Endothelial cell of umbilical vein (primary cell): ENCODE results near the gene DND1. TPM values are rescaled to one million over a fixed set of nuclear protein-coding genes. Genes with fewer than 3 reads are reported as not detected.
A peak's percentile ranks its signal among the peaks of the same experiment; 100 is the strongest.

Source experiments
- BruUV-seq: library from RNA; stranded (reverse); fragments of 400-500 nt; replicated peaks from 2 replicates; lab custom pipeline; 2021; lab: Mats Ljungman, UMichigan
- CTCF ChIA-PET: fragments of 300-600, 350-600 bp; sonication (Branson Sonifier 250); formaldehyde crosslinking; loops from one replicate; lab custom pipeline; 2021; ENCODE audit warnings: antibody characterized with exemption, inconsistent platforms; lab: Charles Lee
- POLR2A ChIA-PET: fragments of 300-600, 350-600 bp; sonication (Branson Sonifier 250); formaldehyde crosslinking; loops from one replicate; lab custom pipeline; 2021; ENCODE audit warnings: antibody characterized with exemption, inconsistent platforms; lab: Charles Lee
- DNase-seq: peaks from one replicate; pipeline ENCODE4 v3.0.0-alpha.2; 2011; ENCODE audit warnings: low read depth, low spot score
- FAIRE-seq: peaks from 2 replicates; lab custom pipeline; 2011; peaks lifted over from hg19 to GRCh38; lab: Jason Lieb, UNC
- H2AFZ ChIP-seq: 2 replicates; pipeline ENCODE4 v1.6.0; 2012; ENCODE audit warnings: low read depth, low read length, control low read depth, inconsistent platforms
- H3K27ac ChIP-seq: 2 replicates; pipeline ENCODE4 v1.5.1; 2011; ENCODE audit warnings: low read depth, mild to moderate bottlenecking, control low read depth, low read length, moderate library complexity; ENCODE audit not compliant: insufficient read depth
- H3K27me3 ChIP-seq, 2 experiments: 2 replicates each; pipeline versions ENCODE4 v1.6.0 to v1.6.1; 2011; ENCODE audit warnings: low read length in 2 of 2, mixed read lengths in 1 of 2; ENCODE audit not compliant: control insufficient read depth in 2 of 2, insufficient read depth in 2 of 2
- H3K36me3 ChIP-seq, 2 experiments: 2 replicates in 1 of 2; 3 replicates in 1 of 2; pipeline ENCODE4 v1.5.1; 2011; ENCODE audit warnings: low read length in 2 of 2, mild to moderate bottlenecking in 1 of 2, moderate library complexity in 1 of 2; ENCODE audit not compliant: control insufficient read depth in 2 of 2, insufficient read depth in 2 of 2; ENCODE audit errors: extremely low read depth in 1 of 2
- H3K4me1 ChIP-seq: 3 replicates; pipeline ENCODE4 v1.5.1; 2011; ENCODE audit warnings: mild to moderate bottlenecking, low read length; ENCODE audit not compliant: control insufficient read depth, insufficient read depth; ENCODE audit errors: extremely low read depth
- H3K4me2 ChIP-seq: 2 replicates; pipeline ENCODE4 v1.6.1; 2011; ENCODE audit warnings: low read length, control low read depth, mixed read lengths; ENCODE audit not compliant: insufficient read depth
- H3K4me3 ChIP-seq, 3 experiments: fragments of 200-600 bp in 1 of 3; sonication (generic), shearing (Covaris generic) in 1 of 3; replicated peaks in 1 of 3; 2 replicates each; pipeline ENCODE4 v1.5.1; 2011 to 2016; ENCODE audit warnings: control low read depth in 3 of 3, low read length in 3 of 3, mild to moderate bottlenecking in 2 of 3, inconsistent platforms in 1 of 3, low read depth in 1 of 3, moderate library complexity in 1 of 3; ENCODE audit not compliant: insufficient read depth in 1 of 3
- H3K79me2 ChIP-seq: 2 replicates; pipeline ENCODE4 v1.6.0; 2012; ENCODE audit warnings: low read length, inconsistent platforms; ENCODE audit not compliant: control insufficient read depth, insufficient read depth
- H3K9ac ChIP-seq: replicated peaks from 2 replicates; pipeline ENCODE3; 2011; ENCODE audit warnings: low read length, control low read depth; ENCODE audit not compliant: insufficient read depth; ENCODE audit errors: extremely low read depth
- H3K9me1 ChIP-seq: replicated peaks from 3 replicates; pipeline ENCODE4 v1.6.0; 2011; ENCODE audit warnings: mild to moderate bottlenecking, low read length; ENCODE audit not compliant: control insufficient read depth, insufficient read depth; ENCODE audit errors: extremely low read depth
- H3K9me3 ChIP-seq: replicated peaks from 2 replicates; pipeline ENCODE4 v1.5.1; 2012; ENCODE audit warnings: low read length, inconsistent platforms; ENCODE audit not compliant: control insufficient read depth, insufficient read depth
- H4K20me1 ChIP-seq: replicated peaks from 2 replicates; pipeline ENCODE3; 2011; ENCODE audit warnings: mild to moderate bottlenecking, low read length; ENCODE audit not compliant: control insufficient read depth, insufficient read depth; ENCODE audit errors: extremely low read depth
- EZH2 ChIP-seq: IDR thresholded peaks from 2 replicates; pipeline ENCODE4 v1.6.1; 2012; ENCODE audit warnings: borderline replicate concordance, low read depth, mild to moderate bottlenecking, moderate library complexity, low read length, inconsistent platforms; ENCODE audit not compliant: severe bottlenecking
- GATA2 ChIP-seq: IDR thresholded peaks from 2 replicates; pipeline ENCODE4 v1.7.0; 2011; ENCODE audit warnings: low read depth, mild to moderate bottlenecking, moderate library complexity, mixed read lengths, low read length; ENCODE audit not compliant: insufficient read length, insufficient read depth
- JUN ChIP-seq: IDR thresholded peaks from 2 replicates; pipeline ENCODE4 v1.6.1; 2011; ENCODE audit warnings: borderline replicate concordance, low read depth; ENCODE audit not compliant: insufficient read length, insufficient read depth
- MYC ChIP-seq: IDR thresholded peaks from one replicate; pipeline ENCODE4 v1.6.1; 2011; ENCODE audit warnings: mild to moderate bottlenecking, low read depth, low read length
- dilution Hi-C: fragments of 300-500 bp; cut with MboI; formaldehyde crosslinking; loops from one replicate; pipeline ENCODE4 v1.15.0; 2019; ENCODE audit warnings: low sequenced_read_pairs; ENCODE audit not compliant: extremely low pct_ligation_motif_present
- intact Hi-C: fragments of 100-400 bp; cut with micrococcal nuclease; formaldehyde crosslinking; loops from one replicate; pipeline ENCODE4 v1.10.0; 2022
- polyA plus RNA-seq, 4 experiments: library from polyadenylated mRNA; depleted of rRNA in 3 of 4; stranded (reverse) in 3 of 4; unstranded in 1 of 4; fragments of >200 nt; gene quantifications; 2 replicates each; pipeline versions ENCODE4 v1.2.1 to v1.2.3, GENCODE V29; 2011 to 2012; ENCODE audit warnings: missing spikeins in 1 of 4
- total RNA-seq: library from RNA; stranded (reverse); gene quantifications from 2 replicates; pipeline ENCODE4 v1.2.3, GENCODE V29; 2021
- TF ChIP-seq, protein P1 (sequence below), 2 donors: IDR thresholded peaks; 1 replicate in 1 of 2; 2 replicates in 1 of 2; pipeline ENCODE4 v1.5.1; 2011; ENCODE audit warnings: low read length in 2 of 2, mild to moderate bottlenecking in 2 of 2, moderate library complexity in 2 of 2, control low read depth in 1 of 2, inconsistent platforms in 1 of 2, low read depth in 1 of 2; ENCODE audit not compliant: insufficient read depth in 1 of 2; ENCODE audit errors: extremely low read depth in 1 of 2

Gene DND1
- total and polyA plus RNA-seq, 2 donors (not counting 3 experiments of a cell fraction or from before 2014, with no cell fraction given), result 1.1 to 1.2 TPM

DNA sequence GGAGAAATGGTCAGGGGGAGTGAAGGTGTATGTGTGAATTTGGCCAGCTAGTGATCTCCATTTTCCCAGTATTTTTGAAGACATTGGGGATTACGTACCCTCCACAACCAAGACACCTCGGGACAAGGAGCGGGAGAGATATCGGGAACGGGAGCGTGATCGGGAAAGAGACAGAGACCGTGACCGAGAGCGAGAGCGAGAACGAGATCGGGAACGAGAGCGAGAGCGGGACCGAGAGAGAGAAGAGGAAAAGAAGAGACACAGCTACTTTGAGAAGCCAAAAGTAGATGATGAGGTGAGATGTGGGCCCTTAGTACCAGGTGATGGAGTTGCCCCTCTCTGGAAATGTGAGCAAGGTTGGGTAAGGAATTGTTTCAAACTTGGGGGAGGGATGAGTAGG, 14.5 kb downstream of the DND1 start:
- no peak overlapping the region for H3K27ac ChIP-seq
- H3K4me2 ChIP-seq, result no peak overlapping the region
- H3K9me3 ChIP-seq, result no peaks in the 10 kb centered on the region
- no peaks in the 10 kb centered on the region for H3K79me2 ChIP-seq
- CTCF ChIA-PET, result no interaction called here
- TF ChIP-seq GATA2 (no peak), EZH2 (no peak)
- TF ChIP-seq, protein P1, sequence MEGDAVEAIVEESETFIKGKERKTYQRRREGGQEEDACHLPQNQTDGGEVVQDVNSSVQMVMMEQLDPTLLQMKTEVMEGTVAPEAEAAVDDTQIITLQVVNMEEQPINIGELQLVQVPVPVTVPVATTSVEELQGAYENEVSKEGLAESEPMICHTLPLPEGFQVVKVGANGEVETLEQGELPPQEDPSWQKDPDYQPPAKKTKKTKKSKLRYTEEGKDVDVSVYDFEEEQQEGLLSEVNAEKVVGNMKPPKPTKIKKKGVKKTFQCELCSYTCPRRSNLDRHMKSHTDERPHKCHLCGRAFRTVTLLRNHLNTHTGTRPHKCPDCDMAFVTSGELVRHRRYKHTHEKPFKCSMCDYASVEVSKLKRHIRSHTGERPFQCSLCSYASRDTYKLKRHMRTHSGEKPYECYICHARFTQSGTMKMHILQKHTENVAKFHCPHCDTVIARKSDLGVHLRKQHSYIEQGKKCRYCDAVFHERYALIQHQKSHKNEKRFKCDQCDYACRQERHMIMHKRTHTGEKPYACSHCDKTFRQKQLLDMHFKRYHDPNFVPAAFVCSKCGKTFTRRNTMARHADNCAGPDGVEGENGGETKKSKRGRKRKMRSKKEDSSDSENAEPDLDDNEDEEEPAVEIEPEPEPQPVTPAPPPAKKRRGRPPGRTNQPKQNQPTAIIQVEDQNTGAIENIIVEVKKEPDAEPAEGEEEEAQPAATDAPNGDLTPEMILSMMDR (IDR thresholded peaks at IDR 0.05; ENCODE audit: extremely low read depth in 1 of 2, insufficient read depth in 1 of 2, low read depth in 1 of 2, low read length in 2 of 2), result no peak
- H3K4me1 ChIP-seq, result no peaks in the 10 kb centered on the region
- dilution Hi-C loops, result no loop called here
- DNase-seq (no peak), FAIRE-seq (no peak)
- H3K27me3 ChIP-seq, result no peaks in the 10 kb centered on the region
- no peak overlapping the region for H3K4me3 ChIP-seq
- H3K9me1 ChIP-seq, result no peaks in the 10 kb centered on the region
- H3K36me3 ChIP-seq, result peaks cover 37 to 46% of the 10 kb centered on the region in 2 experiments
- POLR2A ChIA-PET, result no interaction called here
- BruUV-seq, result no TSS peak
- no peak overlapping the region for H3K9ac ChIP-seq
- H2AFZ ChIP-seq, result no peak overlapping the region
- intact Hi-C loops, result no loop called here
- H4K20me1 ChIP-seq, result no peaks in the 10 kb centered on the region

DNA sequence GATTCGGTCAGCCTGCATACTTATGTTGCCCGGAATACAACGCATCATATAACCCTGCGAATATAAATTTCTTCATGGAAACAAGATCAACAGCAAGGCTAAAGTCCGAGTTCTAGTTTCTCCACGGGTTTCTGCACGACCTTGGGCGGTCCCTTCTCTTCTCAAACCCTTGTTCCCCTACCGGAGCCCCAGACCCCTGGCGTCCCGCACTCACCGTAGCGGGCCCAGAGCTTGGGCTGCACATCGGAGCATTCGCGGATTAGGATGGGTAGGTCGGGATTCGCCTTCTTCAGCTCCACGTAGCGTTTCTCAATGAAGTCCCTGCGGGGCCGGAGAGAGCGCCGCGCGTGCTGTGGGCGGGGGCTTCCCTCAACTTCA, 26.3 kb downstream of the DND1 start:
- Histone ChIP-seq H3K27me3 (no peaks in the 10 kb centered on the region), H3K9me1 (no peaks in the 10 kb centered on the region), H3K9me3 (no peaks in the 10 kb centered on the region), H4K20me1 (no peaks in the 10 kb centered on the region), H3K4me3 (peak overlapping the region; percentile 65 to 90 (median 76)), H2AFZ (peak overlapping the region; percentile 71), H3K27ac (peak overlapping the region; percentile 21), H3K9ac (peak overlapping the region; percentile 71), H3K4me1 (peaks cover 13% of the 10 kb centered on the region), H3K4me2 (peak overlapping the region; percentile 89), H3K79me2 (peaks cover 17% of the 10 kb centered on the region), H3K36me3 (peaks cover 4 to 22% of the 10 kb centered on the region in 2 experiments)
- FAIRE-seq, result no peak
- dilution Hi-C loops (no loop called here), intact Hi-C loops (loop anchor here (1.0 to 2.0 kb wide), 5 partner anchors 8 to 246 kb away; partner anchors contain the start of genes ANKHD1, HARS1, HARS2 and TMCO6)
- DNase-seq, result peak; percentile 10
- ChIA-PET CTCF (interaction anchor here (0.7 to 2.2 kb wide), 16 partner anchors 8 to 403 kb away, joined by 3 to 13 read pairs (median 8); partner anchors contain the start of genes APBB3, EIF4EBP3, HARS1 and HARS2), POLR2A (interaction anchor here (0.7 to 1.7 kb wide), 5 partner anchors 8 to 300 kb away, joined by 3 to 14 read pairs (median 5); partner anchors contain the start of genes EIF4EBP3, HBEGF, TMCO6 and ZMAT2)
- no peak for TF ChIP-seq MYC
- no peak for TF ChIP-seq JUN
- BruUV-seq, result no TSS peak
